GM18517 (cell line): Measurements from ENCODE around the gene CCL3.

Experiments
- ATAC-seq: cut with Tn5 transposase; IDR thresholded peaks from one replicate; pipeline ENCODE4 v1.9.1; 2021; ENCODE audit warnings: mild to moderate bottlenecking, moderate library complexity; ENCODE audit not compliant: unreplicated experiment

Gene CCL3

DNA sequence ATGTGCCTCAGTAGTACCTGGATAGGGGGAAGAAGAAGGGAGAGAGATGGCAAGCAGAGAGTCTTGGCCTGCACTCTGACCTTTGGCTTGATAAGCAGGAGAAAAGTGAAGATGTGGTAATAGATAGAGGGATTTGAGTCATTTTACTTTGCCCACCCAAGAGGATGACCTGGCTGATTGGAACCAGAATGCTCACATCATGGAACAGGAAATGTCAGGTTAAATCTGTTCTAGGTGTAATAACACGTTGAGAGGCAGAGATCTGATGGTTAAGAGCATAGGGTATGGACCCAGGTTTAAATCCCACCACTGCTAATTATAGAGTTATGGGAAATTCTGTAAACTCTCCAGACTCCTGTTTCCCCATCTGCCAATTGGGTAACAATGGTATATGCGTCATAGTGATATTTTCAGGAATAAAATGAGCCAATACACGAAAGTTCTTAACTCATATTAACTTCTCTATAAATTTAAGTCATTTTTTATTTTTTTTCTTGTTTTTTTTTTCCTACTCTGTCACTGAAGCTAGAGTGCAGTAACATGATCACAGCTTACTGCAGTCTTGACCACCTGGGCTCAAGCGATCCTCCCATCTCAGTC is 33.9 kb downstream of the CCL3 start:
- no peak for ATAC-seq

DNA sequence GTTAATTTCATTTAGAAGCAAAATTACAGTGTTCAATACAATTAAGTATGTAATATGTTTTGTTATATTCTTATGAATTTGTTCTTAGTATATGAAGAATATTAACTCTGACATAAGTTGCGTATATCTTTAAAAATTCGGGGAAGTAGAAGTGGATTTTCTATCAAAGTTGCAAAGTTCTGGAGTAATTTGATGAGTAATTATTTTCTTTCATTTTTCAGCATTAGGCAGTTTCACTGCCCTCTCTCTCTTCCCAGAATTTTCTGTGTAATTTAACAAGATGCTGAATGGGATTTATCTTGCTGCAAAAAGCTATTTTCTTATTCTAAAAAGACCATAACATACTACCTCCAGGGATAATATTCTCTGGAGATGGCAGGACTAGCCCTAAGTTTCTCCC is 34.8 kb downstream of the CCL3 start:
- ATAC-seq, result no peak

DNA sequence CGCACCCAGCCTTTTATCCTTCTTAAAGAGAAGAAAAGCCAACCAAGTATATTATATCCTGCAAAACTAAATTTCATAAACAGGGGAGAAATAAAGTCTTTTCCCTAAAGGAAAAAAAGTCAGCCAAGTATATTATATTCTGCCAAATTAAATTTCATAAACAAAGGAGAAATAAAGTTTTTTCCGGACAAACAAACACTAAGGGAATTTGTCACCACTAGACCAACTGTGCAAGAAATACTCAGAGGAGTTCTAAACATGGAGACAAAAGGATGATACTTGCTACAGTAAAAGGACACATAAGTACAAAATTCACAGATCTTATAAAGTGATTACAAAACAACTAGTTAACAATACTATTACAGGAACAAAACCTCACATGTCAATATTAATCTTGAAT is 40.3 kb downstream of the CCL3 start:
- ATAC-seq, result no peak

DNA sequence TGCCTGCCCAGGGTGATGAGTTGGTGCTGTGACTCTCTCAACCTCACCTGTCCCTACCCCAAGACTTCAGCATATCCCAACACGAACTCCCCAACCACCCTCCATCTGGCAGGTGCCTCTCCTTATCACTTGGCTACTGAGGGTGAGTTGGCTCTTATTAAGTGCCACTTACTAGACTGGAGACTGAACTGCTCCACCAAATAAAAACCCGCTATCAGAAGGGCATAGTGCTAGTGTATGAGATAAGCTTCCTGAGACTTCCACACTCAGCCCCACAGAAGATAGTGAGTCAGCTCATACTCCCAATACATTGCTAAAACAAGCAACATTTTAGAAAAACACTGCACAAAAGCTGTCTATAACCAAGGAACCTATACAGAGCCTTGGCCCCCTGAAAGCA is 41.9 kb downstream of the CCL3 start:
- no peak for ATAC-seq
